CD8-positive, alpha-beta memory T cell (primary cell): ENCODE measurements around the gene VPS13A. TPM values are rescaled to one million over a fixed set of nuclear protein-coding genes. Genes with fewer than 3 reads are reported as not detected.
A peak's percentile ranks its signal among the peaks of the same experiment; 100 is the strongest.

ENCODE experiments used
- CTCF ChIA-PET: fragments of 350-600 bp; sonication (Branson Sonifier 250); formaldehyde crosslinking; loops from one replicate; lab custom pipeline; 2021; ENCODE audit warnings: antibody characterized with exemption; lab: Charles Lee
- POLR2A ChIA-PET: fragments of 350-600 bp; sonication (Branson Sonifier 250); formaldehyde crosslinking; loops from one replicate; lab custom pipeline; 2021; ENCODE audit warnings: antibody characterized with exemption; lab: Charles Lee
- DNase-seq, 5 donors: peaks; one replicate each; pipeline versions ENCODE4 v3.0.0 to v3.0.0-alpha.2; 2020 to 2022; ENCODE audit warnings: mixed read lengths in 1 of 5
- H3K27ac ChIP-seq: one replicate; pipeline ENCODE4 v1.7.0; 2013; ENCODE audit warnings: low read depth, mild to moderate bottlenecking, low read length, moderate library complexity
- H3K27me3 ChIP-seq: 2 replicates; pipeline ENCODE4 v1.7.0; 2013; ENCODE audit warnings: low read length, mild to moderate bottlenecking; ENCODE audit not compliant: insufficient read depth, poor library complexity, severe bottlenecking
- H3K36me3 ChIP-seq: 2 replicates; pipeline ENCODE4 v1.7.0; 2013; ENCODE audit warnings: mild to moderate bottlenecking, low read length, moderate library complexity; ENCODE audit not compliant: insufficient read depth
- H3K4me1 ChIP-seq: 2 replicates; pipeline ENCODE4 v1.7.0; 2013; ENCODE audit warnings: mild to moderate bottlenecking, low read length, moderate library complexity; ENCODE audit not compliant: insufficient read depth
- H3K4me3 ChIP-seq: 2 replicates; pipeline ENCODE4 v1.7.0; 2013; ENCODE audit warnings: mild to moderate bottlenecking, low read length
- H3K9me3 ChIP-seq: 2 replicates; pipeline ENCODE4 v1.7.0; 2013; ENCODE audit warnings: mild to moderate bottlenecking, low read length
- H3K27ac Mint-ChIP-seq, 8 donors: one replicate each; pipeline ENCODE4 v1.8.0; 2020 to 2021; ENCODE audit warnings: mixed read lengths in 8 of 8, mild to moderate bottlenecking in 6 of 8, inconsistent platforms in 3 of 8, moderate library complexity in 3 of 8
- H3K27me3 Mint-ChIP-seq, 2 donors: one replicate each; pipeline ENCODE4 v1.8.0; 2020 to 2021; ENCODE audit warnings: mixed read lengths in 2 of 2, mild to moderate bottlenecking in 1 of 2, moderate library complexity in 1 of 2
- H3K36me3 Mint-ChIP-seq, 3 donors: one replicate each; pipeline ENCODE4 v1.8.0; 2020 to 2021; ENCODE audit warnings: mixed read lengths in 3 of 3, inconsistent platforms in 1 of 3, mild to moderate bottlenecking in 1 of 3
- H3K4me1 Mint-ChIP-seq, 3 donors: one replicate each; pipeline ENCODE4 v1.8.0; 2020 to 2021; ENCODE audit warnings: mixed read lengths in 3 of 3, inconsistent platforms in 1 of 3, mild to moderate bottlenecking in 1 of 3
- H3K4me3 Mint-ChIP-seq, 7 donors: one replicate each; pipeline ENCODE4 v1.8.0; 2020 to 2021; ENCODE audit warnings: mixed read lengths in 7 of 7, mild to moderate bottlenecking in 6 of 7, moderate library complexity in 4 of 7, inconsistent platforms in 2 of 7
- H3K9me3 Mint-ChIP-seq, 5 donors: one replicate each; pipeline ENCODE4 v1.8.0; 2020 to 2022; ENCODE audit warnings: mixed read lengths in 5 of 5, mild to moderate bottlenecking in 3 of 5, moderate library complexity in 2 of 5, inconsistent platforms in 1 of 5
- polyA plus RNA-seq: library from polyadenylated mRNA; unstranded; fragments of 300-500 nt; fragmentation: Illumina TruSeq; gene quantifications from one replicate; pipeline ENCODE4 v1.2.3, GENCODE V29; 2021
- total RNA-seq, 2 experiments: library from RNA; stranded (reverse); gene quantifications; one replicate each; pipeline ENCODE4 v1.2.3, GENCODE V29; 2021

Gene VPS13A
- total and polyA plus RNA-seq, 3 experiments from 2014 or later: 4.4 to 29.8 (median 29.7) TPM

- Mint-ChIP-seq H3K9me3 (no peaks in the 10 kb centered on the region), H3K4me3 (no peak overlapping the region), H3K36me3 (peaks cover 11 to 54% (median 12%) of the 10 kb centered on the region in 3 donors), H3K27me3 (no peaks in the 10 kb centered on the region), H3K4me1 (no peaks in the 10 kb centered on the region), H3K27ac (no peak overlapping the region)
- no peaks in the 10 kb centered on the region for H3K27me3 ChIP-seq
- ChIA-PET CTCF (no interaction called here), POLR2A (no interaction called here)
- H3K27ac ChIP-seq: no peak overlapping the region
- H3K9me3 ChIP-seq: no peaks in the 10 kb centered on the region
- DNase-seq: no peak
- no peaks in the 10 kb centered on the region for H3K36me3 ChIP-seq
- no peaks in the 10 kb centered on the region for H3K4me1 ChIP-seq
- no peak overlapping the region for H3K4me3 ChIP-seq
Observed at GRCh38 chr9:77276799-77277198, 99.5 kb downstream of the VPS13A start.

- ChIA-PET CTCF (no interaction called here), POLR2A (no interaction called here)
- H3K4me3 ChIP-seq: no peak overlapping the region
- Mint-ChIP-seq H3K4me3 (no peak overlapping the region), H3K27me3 (no peaks in the 10 kb centered on the region), H3K27ac (no peak overlapping the region), H3K9me3 (no peaks in the 10 kb centered on the region), H3K4me1 (no peaks in the 10 kb centered on the region), H3K36me3 (peaks cover 9 to 56% (median 11%) of the 10 kb centered on the region in 3 donors)
- H3K27ac ChIP-seq: no peak overlapping the region
- no peaks in the 10 kb centered on the region for H3K27me3 ChIP-seq
- no peak for DNase-seq
- H3K9me3 ChIP-seq: no peaks in the 10 kb centered on the region
- H3K36me3 ChIP-seq: no peaks in the 10 kb centered on the region
- no peaks in the 10 kb centered on the region for H3K4me1 ChIP-seq
Observed at GRCh38 chr9:77277719-77278118, 100.4 kb downstream of the VPS13A start.

DNA sequence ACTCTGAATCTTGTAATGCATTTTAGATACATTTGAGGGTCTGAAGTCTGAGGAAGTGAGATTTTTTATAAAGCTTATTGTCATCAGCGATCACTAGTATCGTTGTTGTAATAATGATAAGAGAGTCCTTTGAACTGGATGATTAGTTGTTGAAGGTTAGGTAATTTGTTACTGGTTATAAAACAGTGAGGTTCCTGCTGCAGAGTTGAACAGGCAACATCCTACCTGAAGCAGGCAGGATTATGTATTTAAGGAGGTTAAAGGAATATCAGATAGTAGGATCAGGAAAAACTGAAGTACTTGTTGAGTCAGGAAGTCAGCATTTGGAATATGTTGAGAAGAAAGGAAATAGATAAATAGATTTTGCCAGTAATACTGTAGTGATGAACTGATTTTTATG, 106.7 kb downstream of the VPS13A start:
- Histone ChIP-seq H3K9me3 (no peaks in the 10 kb centered on the region), H3K27me3 (no peaks in the 10 kb centered on the region), H3K27ac (no peak overlapping the region), H3K4me3 (no peak overlapping the region), H3K4me1 (no peaks in the 10 kb centered on the region), H3K36me3 (peaks cover 5% of the 10 kb centered on the region)
- CTCF ChIA-PET: no interaction called here
- no peak for DNase-seq
- H3K9me3 Mint-ChIP-seq: peaks cover 10 to 26% (median 14%) of the 10 kb centered on the region in 5 donors
- peak overlapping the region in 2 of 8 donors; percentile 65 to 81 for H3K27ac Mint-ChIP-seq
- H3K4me3 Mint-ChIP-seq: no peak overlapping the region
- H3K27me3 Mint-ChIP-seq: no peaks in the 10 kb centered on the region
- POLR2A ChIA-PET: no interaction called here
- peaks cover 36 to 71% (median 39%) of the 10 kb centered on the region in 3 donors for H3K36me3 Mint-ChIP-seq
- no peaks in the 10 kb centered on the region for H3K4me1 Mint-ChIP-seq

DNA sequence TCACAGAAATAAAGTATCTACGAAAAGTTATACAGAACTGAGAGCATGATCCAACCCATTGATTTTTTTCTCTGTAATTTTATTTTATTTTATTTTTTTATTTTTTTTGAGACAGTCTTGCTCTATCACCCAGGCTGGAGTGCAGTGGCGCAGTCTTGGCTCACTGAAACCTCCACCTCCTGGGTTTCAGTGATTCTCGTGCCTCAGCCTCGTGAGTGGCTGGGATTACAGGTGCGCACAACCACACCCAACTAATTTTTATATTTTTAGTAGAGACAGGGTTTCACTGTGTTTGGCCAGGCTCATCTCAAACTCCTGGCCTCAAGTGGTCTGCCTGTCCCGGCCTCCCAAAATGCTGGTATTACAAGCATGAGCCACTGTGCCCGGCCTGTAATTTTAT, 107.3 kb downstream of the VPS13A start:
- Mint-ChIP-seq H3K4me1 (no peaks in the 10 kb centered on the region), H3K4me3 (no peak overlapping the region), H3K27me3 (no peaks in the 10 kb centered on the region), H3K27ac (no peak overlapping the region), H3K9me3 (peaks cover 10 to 28% (median 17%) of the 10 kb centered on the region in 5 donors), H3K36me3 (peaks cover 37 to 69% (median 45%) of the 10 kb centered on the region in 3 donors)
- DNase-seq: no peak
- H3K27ac ChIP-seq: no peak overlapping the region
- ChIA-PET POLR2A (no interaction called here), CTCF (no interaction called here)
- H3K4me3 ChIP-seq: no peak overlapping the region
- H3K4me1 ChIP-seq: no peaks in the 10 kb centered on the region
- H3K36me3 ChIP-seq: peaks cover 5% of the 10 kb centered on the region
- no peaks in the 10 kb centered on the region for H3K9me3 ChIP-seq
- no peaks in the 10 kb centered on the region for H3K27me3 ChIP-seq

- ChIA-PET POLR2A (no interaction called here), CTCF (no interaction called here)
- H3K4me1 Mint-ChIP-seq: peaks cover 5 to 15% (median 8%) of the 10 kb centered on the region in 3 donors
- Histone ChIP-seq H3K4me1 (no peaks in the 10 kb centered on the region), H3K27me3 (no peaks in the 10 kb centered on the region), H3K9me3 (no peaks in the 10 kb centered on the region), H3K4me3 (no peak overlapping the region), H3K27ac (no peak overlapping the region), H3K36me3 (peaks cover 5% of the 10 kb centered on the region)
- H3K27me3 Mint-ChIP-seq: no peaks in the 10 kb centered on the region
- DNase-seq: no peak
- no peak overlapping the region for H3K4me3 Mint-ChIP-seq
- peaks cover 52 to 65% (median 60%) of the 10 kb centered on the region in 3 donors for H3K36me3 Mint-ChIP-seq
- peaks cover 10 to 28% (median 17%) of the 10 kb centered on the region in 5 donors for H3K9me3 Mint-ChIP-seq
- H3K27ac Mint-ChIP-seq: peak overlapping the region in 2 of 8 donors; percentile 40 to 85
Observed at GRCh38 chr9:77290373-77290772, 113.0 kb downstream of the VPS13A start.

- H3K4me3 Mint-ChIP-seq: peak overlapping the region in 1 of 7 donors; percentile 33
- Histone ChIP-seq H3K27me3 (no peaks in the 10 kb centered on the region), H3K4me1 (no peaks in the 10 kb centered on the region), H3K4me3 (no peak overlapping the region), H3K36me3 (no peaks in the 10 kb centered on the region), H3K9me3 (no peaks in the 10 kb centered on the region), H3K27ac (no peak overlapping the region)
- H3K27ac Mint-ChIP-seq: peak overlapping the region in 3 of 8 donors; percentile 8 to 48 (median 33)
- no peak for DNase-seq
- peaks cover 41 to 54% (median 48%) of the 10 kb centered on the region in 3 donors for H3K36me3 Mint-ChIP-seq
- peaks cover 10 to 21% (median 17%) of the 10 kb centered on the region in 5 donors for H3K9me3 Mint-ChIP-seq
- ChIA-PET POLR2A (no interaction called here), CTCF (interaction anchor here (1.1 to 1.4 kb wide), 2 partner anchors 56 to 125 kb away, joined by 3 to 5 read pairs; no protein-coding TSS in a partner anchor)
- H3K27me3 Mint-ChIP-seq: no peaks in the 10 kb centered on the region
- peaks cover 5 to 15% (median 8%) of the 10 kb centered on the region in 3 donors for H3K4me1 Mint-ChIP-seq
Observed at GRCh38 chr9:77291714-77292113, 114.4 kb downstream of the VPS13A start.

- Mint-ChIP-seq H3K9me3 (peaks cover under 1 to 4% (median 3%) of the 10 kb centered on the region in 5 donors), H3K27ac (peak overlapping the region in 1 of 8 donors; percentile 62), H3K4me3 (no peak overlapping the region), H3K4me1 (peaks cover 5 to 15% (median 8%) of the 10 kb centered on the region in 3 donors), H3K27me3 (no peaks in the 10 kb centered on the region), H3K36me3 (peaks cover 26 to 39% (median 32%) of the 10 kb centered on the region in 3 donors)
- Histone ChIP-seq H3K9me3 (no peaks in the 10 kb centered on the region), H3K27ac (no peak overlapping the region), H3K36me3 (no peaks in the 10 kb centered on the region), H3K4me1 (no peaks in the 10 kb centered on the region), H3K27me3 (no peaks in the 10 kb centered on the region), H3K4me3 (no peak overlapping the region)
- CTCF ChIA-PET: no interaction called here
- no peak for DNase-seq
- POLR2A ChIA-PET: no interaction called here
Observed at GRCh38 chr9:77293949-77294348, 116.6 kb downstream of the VPS13A start.

DNA sequence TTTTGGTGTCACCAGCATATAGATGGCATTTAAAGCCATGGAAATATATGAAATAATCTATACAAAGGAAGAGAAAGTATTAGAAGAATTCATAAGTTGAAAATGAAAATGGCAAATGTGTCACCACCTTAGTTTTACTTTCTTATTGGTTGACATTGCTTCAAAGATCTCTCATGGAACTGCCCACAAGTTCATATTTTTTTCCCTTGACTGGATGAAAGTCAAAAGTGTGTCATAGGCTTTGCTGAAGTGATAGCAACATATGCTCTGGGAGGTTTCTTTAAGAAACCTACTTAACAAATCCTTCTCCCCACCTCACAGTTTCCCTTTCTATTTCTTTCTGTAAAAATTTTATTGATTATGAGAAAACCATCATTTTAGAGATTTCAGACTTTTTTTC, 127.2 kb downstream of the VPS13A start:
- ChIA-PET POLR2A (no interaction called here), CTCF (no interaction called here)
- no peaks in the 10 kb centered on the region for H3K9me3 Mint-ChIP-seq
- DNase-seq: no peak
- H3K4me3 Mint-ChIP-seq: no peak overlapping the region
- H3K27me3 Mint-ChIP-seq: no peaks in the 10 kb centered on the region
- no peaks in the 10 kb centered on the region for H3K27me3 ChIP-seq
- no peaks in the 10 kb centered on the region for H3K4me1 ChIP-seq
- no peaks in the 10 kb centered on the region for H3K36me3 ChIP-seq
- no peak overlapping the region for H3K27ac Mint-ChIP-seq
- H3K4me3 ChIP-seq: no peak overlapping the region
- H3K4me1 Mint-ChIP-seq: no peaks in the 10 kb centered on the region
- H3K27ac ChIP-seq: no peak overlapping the region
- H3K36me3 Mint-ChIP-seq: peaks cover 22 to 40% (median 25%) of the 10 kb centered on the region in 3 donors
- H3K9me3 ChIP-seq: no peaks in the 10 kb centered on the region
